GM21825 (cell line): ENCODE data around the gene ALG12.
"Not testable (repeated sequence)": the region's sequence is repeated elsewhere in the genome, so short reads cannot be mapped to it uniquely, and the experiment has no call there.

Source experiments
- ATAC-seq: cut with Tn5 transposase; IDR thresholded peaks from one replicate; pipeline ENCODE4 v1.9.1; 2021; ENCODE audit warnings: mild to moderate bottlenecking, moderate library complexity; ENCODE audit not compliant: unreplicated experiment

Gene ALG12

GRCh38 chr22:49869086-49869830 is 49.0 kb downstream of the ALG12 start:
- ATAC-seq: no peak

DNA sequence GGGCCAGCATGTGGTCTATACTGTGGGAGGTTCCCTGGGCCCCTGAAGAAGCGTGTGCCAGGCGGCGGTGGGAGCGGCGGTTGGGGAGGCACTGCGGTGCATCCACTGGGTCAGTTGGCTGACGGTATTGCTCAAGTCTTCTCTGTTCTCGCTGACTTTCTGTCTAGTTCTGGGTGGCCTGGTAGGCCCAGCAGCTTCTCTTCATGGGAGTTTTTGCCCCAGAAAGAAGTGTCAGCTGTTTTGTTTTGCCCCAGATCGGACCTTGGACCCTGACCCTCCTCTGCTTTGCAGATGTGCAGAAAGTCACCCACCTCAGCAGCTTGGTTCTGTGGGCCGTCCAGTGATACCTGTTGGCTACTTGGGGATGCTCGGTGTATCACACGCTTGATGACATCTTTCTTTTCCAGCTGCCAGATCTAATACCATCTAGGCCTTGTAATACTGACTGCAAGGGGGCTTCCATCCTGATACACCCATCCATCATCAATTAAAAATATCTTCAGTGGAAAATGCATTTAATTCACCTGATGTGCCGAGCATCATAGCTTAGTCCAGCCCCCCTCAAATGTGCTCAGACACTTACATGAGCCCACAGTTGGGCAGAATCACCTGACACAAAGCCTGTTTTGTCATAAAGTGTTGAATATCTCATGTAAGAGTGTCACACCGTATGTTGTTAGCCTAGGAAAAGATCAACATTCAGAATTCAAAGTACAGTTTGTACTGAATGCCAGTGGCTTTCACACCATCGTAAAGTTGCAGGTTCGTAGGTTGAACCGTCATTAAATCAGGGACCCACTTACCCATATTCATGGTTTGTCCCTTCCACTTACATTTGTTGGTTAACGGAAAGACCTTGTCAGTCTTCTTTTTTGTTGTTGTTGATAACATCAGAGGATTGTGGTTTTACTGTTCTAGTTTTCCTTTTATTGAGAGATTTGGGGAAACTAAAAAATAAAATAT is 50.7 kb downstream of the ALG12 start:
- ATAC-seq: no peak

GRCh38 chr22:49866646-49867045 is 51.6 kb downstream of the ALG12 start:
- ATAC-seq: no peak

- no peak for ATAC-seq
Observed at GRCh38 chr22:49866134-49866533, 52.1 kb downstream of the ALG12 start.

- ATAC-seq: no peak
Observed at GRCh38 chr22:49865156-49865555, 53.1 kb downstream of the ALG12 start.

DNA sequence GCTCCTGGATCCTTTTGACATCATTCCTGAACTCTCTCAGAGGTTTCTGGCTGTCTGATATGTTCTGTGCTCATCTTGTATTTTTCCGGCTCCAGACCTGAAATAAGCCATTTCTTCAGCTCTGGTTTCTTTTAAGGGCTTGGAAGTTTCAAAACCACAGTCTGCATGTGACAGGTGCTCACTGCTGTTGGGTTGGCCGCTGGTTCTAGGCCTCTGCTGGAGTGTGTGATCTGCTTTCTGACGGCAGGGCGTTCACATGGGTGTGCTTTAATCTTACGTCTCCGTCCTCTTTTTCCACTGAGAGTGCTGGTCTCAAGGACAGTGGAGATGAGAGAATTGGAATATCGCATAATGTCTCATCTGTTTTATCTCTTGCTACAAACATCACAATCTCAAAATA is 54.3 kb downstream of the ALG12 start:
- ATAC-seq: no peak

DNA sequence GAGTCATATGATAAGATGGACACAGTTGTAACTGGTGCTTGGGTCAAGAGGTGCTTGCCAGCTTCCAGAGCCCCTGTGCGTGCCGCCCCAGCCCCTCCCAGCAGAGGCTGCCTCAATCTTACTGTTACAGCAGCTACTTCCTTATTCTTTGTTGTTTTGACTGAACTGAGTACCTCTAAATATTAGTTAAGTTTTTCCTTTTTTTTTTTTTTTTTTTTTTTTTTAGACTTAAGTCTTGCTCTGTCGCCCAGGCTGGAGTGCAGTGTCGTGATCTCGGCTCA is 55.8 kb downstream of the ALG12 start:
- ATAC-seq: no peak

GRCh38 chr22:49861642-49862495 is 56.4 kb downstream of the ALG12 start:
- no peak for ATAC-seq

DNA sequence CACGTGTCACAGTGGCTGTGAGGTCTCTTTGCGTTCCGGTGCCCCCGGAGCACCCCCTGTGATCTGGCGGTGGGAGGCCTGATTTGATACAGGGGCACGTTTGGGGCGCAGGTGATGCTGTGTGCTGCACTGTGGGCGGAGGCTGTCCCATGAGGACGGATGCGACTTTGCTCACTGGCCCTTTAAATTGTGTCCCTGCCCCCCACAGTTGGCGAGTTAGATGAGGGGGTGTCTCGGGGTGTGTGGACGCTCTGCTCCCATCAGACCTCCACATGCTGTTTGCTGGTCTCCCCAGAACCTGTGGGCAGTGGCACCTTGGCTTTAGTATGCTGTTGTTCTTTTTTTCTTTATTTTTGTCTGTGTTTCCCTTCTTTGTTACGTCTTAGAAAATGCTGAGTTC is 59.4 kb downstream of the ALG12 start:
- ATAC-seq: no peak

DNA sequence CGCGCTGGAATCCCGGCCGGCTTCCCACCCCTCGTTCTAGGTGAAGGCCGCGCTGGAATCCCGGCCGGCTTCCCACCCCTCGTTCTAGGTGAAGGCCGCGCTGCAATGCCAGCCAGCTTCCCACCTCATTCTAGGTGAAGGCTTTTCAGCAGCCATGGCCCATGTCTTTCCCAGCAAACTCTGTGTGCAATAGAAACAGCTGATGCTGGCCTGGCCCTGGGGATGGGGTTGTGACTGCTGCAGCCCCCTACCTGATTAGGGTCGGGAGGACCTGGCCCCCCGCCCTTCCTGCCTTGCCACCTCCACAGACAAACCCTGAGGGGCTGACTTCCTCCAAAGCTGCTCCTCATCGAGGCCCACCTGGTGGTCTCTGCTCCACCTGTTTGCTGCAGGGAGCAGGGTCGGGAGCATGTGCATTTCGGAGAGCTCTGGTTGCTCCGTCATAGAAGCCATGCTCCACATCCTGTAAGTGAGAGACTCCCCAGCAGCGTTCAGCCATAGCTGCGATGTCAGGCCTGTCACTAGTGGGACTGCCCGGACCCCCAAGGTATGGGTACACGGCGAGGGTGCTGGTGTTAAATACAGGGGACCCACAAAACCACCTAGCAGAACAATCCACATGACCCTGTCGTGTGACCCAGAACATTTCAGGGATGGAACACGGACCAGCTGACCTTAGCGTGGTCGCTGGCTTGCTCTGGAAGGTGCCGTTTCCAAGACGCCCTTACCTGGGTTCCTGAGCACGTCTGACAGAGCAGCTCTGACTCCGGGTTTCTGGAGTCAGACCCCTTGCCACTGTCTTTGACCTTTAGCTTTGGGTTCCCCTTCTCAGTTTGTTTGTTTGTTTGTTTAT is 61.2 kb downstream of the ALG12 start:
- no peak for ATAC-seq

DNA sequence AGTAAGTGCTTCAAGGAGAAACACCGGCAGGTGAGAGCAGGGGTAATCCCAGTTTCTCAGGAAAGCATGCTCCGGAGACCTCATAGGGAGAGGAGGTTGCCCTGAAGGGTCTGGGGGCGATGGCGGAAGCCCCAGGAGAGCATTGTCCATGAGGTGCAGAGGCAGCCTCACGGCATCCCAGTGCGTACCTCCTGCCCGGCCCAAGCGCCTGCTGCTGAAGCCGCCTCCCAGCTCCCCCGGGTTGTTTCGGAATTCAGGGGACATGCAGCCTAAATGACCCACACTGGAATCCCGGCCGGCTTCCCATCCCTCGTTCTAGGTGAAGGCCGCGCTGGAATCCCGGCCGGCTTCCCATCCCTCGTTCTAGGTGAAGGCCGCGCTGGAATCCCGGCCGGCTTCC is 61.9 kb downstream of the ALG12 start:
- ATAC-seq: no peak

GRCh38 chr22:49855251-49855911 is 62.9 kb downstream of the ALG12 start:
- ATAC-seq: no peak

DNA sequence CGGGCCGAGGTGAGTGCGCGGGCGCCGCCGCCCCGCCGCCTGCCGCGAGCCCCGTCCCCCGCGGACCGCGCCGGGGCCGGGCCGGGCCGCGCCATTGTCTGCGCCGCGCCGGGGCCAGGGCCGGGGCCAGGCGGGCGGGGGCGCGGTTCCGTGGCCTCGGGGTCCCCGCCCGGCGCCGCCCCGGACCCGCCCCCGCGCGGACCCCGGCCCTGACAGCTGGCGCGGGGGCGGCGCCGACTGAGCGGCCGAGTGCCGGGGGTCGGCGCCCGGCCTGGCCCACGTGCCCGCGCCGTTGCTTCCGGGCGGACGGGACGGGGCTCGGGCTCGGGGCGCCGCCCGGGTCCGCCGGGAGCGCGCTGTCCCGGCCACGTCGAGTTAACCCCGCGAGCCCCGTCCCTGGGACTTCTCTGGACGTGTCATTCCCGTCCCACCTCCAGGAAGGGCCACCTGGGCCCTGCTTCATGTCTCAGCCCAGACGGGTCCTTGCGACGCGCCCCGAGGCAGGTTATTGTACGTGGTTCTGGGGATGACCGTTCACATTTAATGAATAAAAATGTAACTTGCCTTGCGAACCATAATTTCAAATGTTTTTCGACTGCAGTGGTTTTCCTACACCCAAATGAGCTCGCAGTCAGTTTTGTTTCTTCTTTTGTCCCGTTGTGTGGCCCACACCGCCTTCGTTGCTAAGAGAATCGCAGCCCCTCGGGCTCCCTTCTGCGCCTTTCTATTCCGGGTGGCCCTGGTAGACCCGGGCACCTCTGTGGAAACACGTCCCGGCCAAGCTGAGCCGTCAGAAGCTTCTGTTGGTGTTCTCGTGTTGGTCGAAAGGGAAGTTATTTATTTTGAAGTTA is 64.0 kb downstream of the ALG12 start:
- ATAC-seq: peak; percentile 15

DNA sequence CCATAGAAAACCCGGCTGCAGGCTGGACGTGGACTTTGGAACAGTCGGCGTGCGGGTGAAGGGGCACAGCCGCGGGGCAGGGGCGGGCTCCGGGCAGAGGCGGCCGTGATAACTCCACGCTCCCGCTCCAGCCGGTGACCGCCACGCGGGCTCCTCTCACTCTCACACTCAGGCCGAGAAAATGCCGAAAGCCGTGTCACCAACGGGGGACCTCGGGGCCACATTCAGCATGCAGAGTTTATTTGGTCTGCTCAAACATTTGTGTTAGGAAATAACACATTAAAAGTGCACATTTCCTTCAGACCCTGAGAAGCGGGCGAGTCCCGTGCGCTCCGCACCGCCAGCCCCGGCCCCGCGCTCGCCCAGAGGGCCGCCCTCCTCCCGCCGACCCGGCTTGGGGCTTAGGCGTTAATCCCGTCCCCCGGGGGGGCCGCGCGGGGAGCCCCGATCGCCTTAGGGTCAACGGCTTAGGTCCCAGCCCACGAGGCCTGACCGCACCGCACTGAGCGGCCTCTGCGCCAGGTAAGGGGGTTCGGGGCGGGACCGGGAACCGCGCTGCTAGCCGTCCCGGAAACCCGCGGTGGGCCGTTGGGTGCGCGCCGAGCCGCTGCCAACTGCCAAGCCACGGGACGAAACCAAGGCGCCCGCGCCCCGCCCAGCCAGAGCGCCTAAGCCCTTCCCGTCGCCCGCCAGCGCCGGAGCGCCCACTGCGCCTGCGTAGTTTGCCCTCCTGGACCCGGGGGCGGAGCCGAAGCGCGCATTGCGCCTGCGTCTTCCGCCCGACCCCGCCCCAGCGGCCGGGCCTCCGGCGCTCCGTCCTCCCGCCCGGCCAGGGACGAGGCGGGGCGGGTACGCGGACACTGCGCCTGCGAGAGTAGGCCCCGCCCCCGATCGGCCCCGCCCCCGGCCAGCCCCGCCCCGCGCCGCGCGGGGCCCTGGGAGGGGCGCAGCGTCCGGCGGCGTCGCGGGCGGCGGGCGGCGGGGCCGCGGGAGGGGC is 65.0 kb downstream of the ALG12 start, which contains the start of gene ZBED4:
TSS of gene ZBED4 (plus strand) at position 947 of the 997 bp plus-strand sequence. CDS start 29,819 bp downstream, outside the sequence.
- ATAC-seq: peak; percentile 65

DNA sequence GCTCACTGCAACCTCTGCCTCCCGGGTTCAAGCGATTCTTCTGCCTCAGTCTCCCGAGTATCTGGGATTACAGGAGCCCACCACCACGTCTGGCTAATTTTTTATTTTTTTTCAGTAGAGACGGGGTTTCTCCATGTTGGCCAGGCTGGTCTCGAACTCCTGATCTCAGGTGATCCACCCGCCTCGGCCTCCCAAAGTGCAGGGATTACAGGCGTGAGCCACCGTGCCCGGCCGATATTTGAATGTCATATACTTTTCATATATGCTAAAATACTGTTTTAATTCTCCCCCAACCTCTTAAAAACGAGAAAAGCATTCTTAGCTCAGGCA is 65.7 kb downstream of the ALG12 start:
- ATAC-seq: not testable (repeated sequence)

- ATAC-seq: no peak
Observed at GRCh38 chr22:49850959-49851802, 67.1 kb downstream of the ALG12 start.
